Liver (tissue), 9 donors: Measurements from ENCODE around the gene MGAT5. TPM values are rescaled to one million over a fixed set of nuclear protein-coding genes. Genes with fewer than 3 reads are reported as not detected.

Source experiments
- DNase-seq: peaks from one replicate; pipeline ENCODE4 v3.0.0-alpha.2; 2017; ENCODE audit warnings: low spot score
- H3K27ac ChIP-seq, 2 donors: one replicate each; pipeline ENCODE4 v1.7.0; 2013; ENCODE audit warnings: inconsistent platforms in 2 of 2, low read length in 2 of 2, control low read depth in 1 of 2, low read depth in 1 of 2, mild to moderate bottlenecking in 1 of 2
- H3K27me3 ChIP-seq, 4 donors: one replicate each; pipeline versions ENCODE4 v1.6.1 to v1.7.0; 2013; ENCODE audit warnings: low read length in 3 of 4, inconsistent platforms in 1 of 4, mild to moderate bottlenecking in 1 of 4, moderate library complexity in 1 of 4; ENCODE audit not compliant: control insufficient read depth in 4 of 4, insufficient read depth in 4 of 4
- H3K36me3 ChIP-seq, 4 donors: one replicate each; pipeline versions ENCODE4 v1.6.1 to v1.7.0; 2013; ENCODE audit warnings: low read length in 3 of 4, mild to moderate bottlenecking in 3 of 4, low read depth in 1 of 4, moderate library complexity in 1 of 4; ENCODE audit not compliant: control insufficient read depth in 4 of 4, insufficient read depth in 3 of 4
- H3K4me1 ChIP-seq, 4 donors: one replicate each; pipeline versions ENCODE4 v1.6.1 to v1.7.0; 2013; ENCODE audit warnings: low read length in 3 of 4, mild to moderate bottlenecking in 3 of 4, moderate library complexity in 1 of 4; ENCODE audit not compliant: control insufficient read depth in 4 of 4, insufficient read depth in 4 of 4
- H3K4me3 ChIP-seq, 3 donors: one replicate each; pipeline versions ENCODE4 v1.6.1 to v1.7.0; 2013; ENCODE audit warnings: low read length in 3 of 3, control low read depth in 1 of 3, low read depth in 1 of 3, mild to moderate bottlenecking in 1 of 3
- H3K9ac ChIP-seq, 2 donors: one replicate each; pipeline ENCODE4 v1.7.0; 2013; ENCODE audit warnings: low read length in 2 of 2, mild to moderate bottlenecking in 2 of 2, moderate library complexity in 2 of 2, control low read depth in 1 of 2, low read depth in 1 of 2
- H3K9me3 ChIP-seq, 4 donors: one replicate each; pipeline versions ENCODE4 v1.6.1 to v1.7.0; 2013; ENCODE audit warnings: low read length in 3 of 4; ENCODE audit not compliant: control insufficient read depth in 4 of 4
- ATF3 ChIP-seq: IDR thresholded peaks from 2 replicates; pipeline ENCODE4 v1.6.1; 2016; ENCODE audit warnings: antibody characterized with exemption
- EGR1 ChIP-seq, 2 donors: IDR thresholded peaks; 2 replicates each; pipeline ENCODE4 v1.6.1; 2016 to 2018; ENCODE audit warnings: antibody characterized with exemption in 2 of 2, low read depth in 2 of 2
- FOXA1 ChIP-seq: IDR thresholded peaks from 2 replicates; pipeline ENCODE4 v1.6.1; 2016; ENCODE audit warnings: antibody characterized with exemption
- FOXA2 ChIP-seq: IDR thresholded peaks from 2 replicates; pipeline ENCODE4 v1.6.1; 2016; ENCODE audit warnings: antibody characterized with exemption
- GABPA ChIP-seq, 2 donors: IDR thresholded peaks in 1 of 2; conservative IDR thresholded peaks in 1 of 2; 2 replicates each; pipeline ENCODE4 v1.6.1; 2016; ENCODE audit warnings: antibody characterized with exemption in 2 of 2, mild to moderate bottlenecking in 1 of 2, moderate library complexity in 1 of 2
- HNF4A ChIP-seq, 2 donors: conservative IDR thresholded peaks; 2 replicates each; pipeline ENCODE4 v1.6.1; 2016; ENCODE audit warnings: antibody characterized with exemption in 2 of 2, mild to moderate bottlenecking in 2 of 2
- HNF4G ChIP-seq: IDR thresholded peaks from 2 replicates; pipeline ENCODE4 v1.6.1; 2016; ENCODE audit warnings: antibody characterized with exemption
- JUND ChIP-seq, 2 donors: IDR thresholded peaks; 2 replicates each; pipeline ENCODE4 v1.6.1; 2016; ENCODE audit warnings: antibody characterized with exemption in 2 of 2
- MAX ChIP-seq: IDR thresholded peaks from 2 replicates; pipeline ENCODE4 v1.6.1; 2016; ENCODE audit warnings: antibody characterized with exemption
- NR2F2 ChIP-seq: IDR thresholded peaks from 2 replicates; pipeline ENCODE4 v1.6.1; 2016; ENCODE audit warnings: antibody characterized with exemption
- RAD21 ChIP-seq, 2 donors: IDR thresholded peaks; 2 replicates each; pipeline ENCODE4 v1.6.1; 2016; ENCODE audit warnings: antibody characterized with exemption in 2 of 2, mild to moderate bottlenecking in 2 of 2
- REST ChIP-seq: IDR thresholded peaks from 2 replicates; pipeline ENCODE4 v1.6.1; 2016; ENCODE audit warnings: antibody characterized with exemption, mild to moderate bottlenecking
- RXRA ChIP-seq, 2 donors: IDR thresholded peaks; 2 replicates each; pipeline ENCODE4 v1.6.1; 2017 to 2018; ENCODE audit warnings: antibody characterized with exemption in 2 of 2, mild to moderate bottlenecking in 1 of 2
- SP1 ChIP-seq: IDR thresholded peaks from 2 replicates; pipeline ENCODE4 v1.6.1; 2018; ENCODE audit warnings: antibody characterized with exemption, mild to moderate bottlenecking
- TAF1 ChIP-seq: conservative IDR thresholded peaks from 2 replicates; pipeline ENCODE4 v1.6.1; 2016; ENCODE audit warnings: antibody characterized with exemption, mild to moderate bottlenecking
- YY1 ChIP-seq: IDR thresholded peaks from 2 replicates; pipeline ENCODE4 v1.6.1; 2016; ENCODE audit warnings: antibody characterized with exemption, mild to moderate bottlenecking
- WGBS: extraction: QIAGEN DNeasy Blood & Tissue Kit; methylation state at CpG from one replicate; pipeline ENCODE4 v1.1.7; 2013; 5-methylcytosine and 5-hydroxymethylcytosine counted together
- polyA plus RNA-seq, 2 donors: library from polyadenylated mRNA; stranded (reverse) in 1 of 2; unstranded in 1 of 2; fragments of 200-250 nt in 1 of 2; fragments of >200 nt in 1 of 2; fragmentation: Nextera tagmentation in 1 of 2; extraction: Ambion mirVana in 1 of 2; gene quantifications; one replicate each; pipeline versions ENCODE4 v1.2.1 to v1.2.3, GENCODE V29; 2013 to 2015
- total RNA-seq, 2 donors: library from RNA; depleted of rRNA; stranded (reverse); fragments of >200 nt; gene quantifications; one replicate each; pipeline ENCODE4 v1.2.3, GENCODE V29; 2014
- TF ChIP-seq, protein P1 (sequence below): fragments of 150-350 bp; IDR thresholded peaks from 2 replicates; pipeline ENCODE4 v1.5.1; 2017; ENCODE audit warnings: improper control_type of control experiment, low read depth, low read length; ENCODE audit not compliant: missing input control
- TF ChIP-seq, protein P2 (sequence below): IDR thresholded peaks from 2 replicates; pipeline ENCODE4 v1.6.1; 2016; ENCODE audit warnings: antibody characterized with exemption
- donor health status: healthy.
- donor health status: healthy.
- donor health status: healthy.
- donor health status: healthy.
- donor health status: healthy.

Gene MGAT5
- total and polyA plus RNA-seq, 4 donors: 1.8 to 12.7 (median 5.6) TPM

DNA sequence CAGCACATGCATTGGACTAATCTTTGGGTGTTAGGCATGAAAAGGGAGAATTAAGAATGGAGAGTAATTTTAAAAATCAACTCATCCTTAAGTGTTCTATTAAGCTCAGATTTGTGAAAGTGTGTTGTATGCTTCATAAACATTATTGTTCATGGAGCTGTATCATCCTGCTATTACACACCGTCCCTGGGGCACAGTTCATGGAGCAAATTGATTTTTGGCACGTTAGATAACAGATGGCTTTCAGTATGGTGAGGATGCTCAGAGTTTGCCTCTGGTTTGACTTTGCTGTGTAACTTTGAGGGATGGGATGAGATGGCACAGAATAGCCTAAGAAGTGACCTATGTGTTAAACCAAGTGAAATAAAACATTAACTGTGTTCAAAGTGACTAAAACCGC, 97.1 kb downstream of the MGAT5 start:
- WGBS: 46% methylated on average over 3 of the region's 3 CpGs
- no peak overlapping the region for H3K9ac ChIP-seq
- TF ChIP-seq YY1 (no peak), EGR1 (IDR thresholded peaks at IDR 0.05; ENCODE audit: low read depth in 2 of 2) (no peak), JUND (IDR thresholded peaks at IDR 0.05) (no peak), FOXA1 (no peak), REST (no peak), FOXA2 (no peak), SP1 (no peak), RAD21 (IDR thresholded peaks at IDR 0.05) (no peak), GABPA (IDR thresholded peaks at IDR 0.05 in 1 of 2, conservative IDR thresholded peaks at IDR 0.05 in 1 of 2) (no peak), ATF3 (no peak), HNF4A (conservative IDR thresholded peaks at IDR 0.05) (no peak), TAF1 (no peak)
- H3K4me1 ChIP-seq: no peaks in the 10 kb centered on the region
- H3K27me3 ChIP-seq: no peaks in the 10 kb centered on the region
- DNase-seq: no peak
- no peak overlapping the region for H3K27ac ChIP-seq
- no peak overlapping the region for H3K4me3 ChIP-seq
- peaks cover 0 to 5% (median 0%) of the 10 kb centered on the region in 4 donors for H3K36me3 ChIP-seq
- H3K9me3 ChIP-seq: no peaks in the 10 kb centered on the region

DNA sequence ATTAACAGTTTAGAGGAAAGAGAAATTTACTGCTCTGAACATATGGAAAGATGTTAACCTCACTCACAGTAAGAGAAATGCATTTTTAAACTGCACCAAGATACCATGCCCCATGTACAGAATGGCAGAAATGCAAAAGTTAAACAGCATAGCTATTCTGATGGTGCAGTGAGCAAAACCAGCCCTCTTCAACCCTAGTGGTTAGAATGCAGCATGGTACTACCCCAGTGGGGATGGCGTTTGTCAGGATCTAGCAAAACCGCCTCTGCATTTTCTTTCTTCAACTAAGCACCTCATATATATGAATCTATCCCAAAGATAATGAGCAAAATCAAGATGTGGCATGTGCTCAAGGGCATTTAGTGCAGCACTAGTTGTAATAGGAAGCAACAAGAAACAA, 98.0 kb downstream of the MGAT5 start:
- Histone ChIP-seq H3K36me3 (peaks cover 0 to 7% (median 0%) of the 10 kb centered on the region in 4 donors), H3K9ac (no peak overlapping the region), H3K4me1 (no peaks in the 10 kb centered on the region), H3K27me3 (no peaks in the 10 kb centered on the region), H3K4me3 (no peak overlapping the region), H3K9me3 (no peaks in the 10 kb centered on the region), H3K27ac (no peak overlapping the region)
- DNase-seq: no peak
- TF ChIP-seq HNF4G: no peak
- TF ChIP-seq, protein P1, sequence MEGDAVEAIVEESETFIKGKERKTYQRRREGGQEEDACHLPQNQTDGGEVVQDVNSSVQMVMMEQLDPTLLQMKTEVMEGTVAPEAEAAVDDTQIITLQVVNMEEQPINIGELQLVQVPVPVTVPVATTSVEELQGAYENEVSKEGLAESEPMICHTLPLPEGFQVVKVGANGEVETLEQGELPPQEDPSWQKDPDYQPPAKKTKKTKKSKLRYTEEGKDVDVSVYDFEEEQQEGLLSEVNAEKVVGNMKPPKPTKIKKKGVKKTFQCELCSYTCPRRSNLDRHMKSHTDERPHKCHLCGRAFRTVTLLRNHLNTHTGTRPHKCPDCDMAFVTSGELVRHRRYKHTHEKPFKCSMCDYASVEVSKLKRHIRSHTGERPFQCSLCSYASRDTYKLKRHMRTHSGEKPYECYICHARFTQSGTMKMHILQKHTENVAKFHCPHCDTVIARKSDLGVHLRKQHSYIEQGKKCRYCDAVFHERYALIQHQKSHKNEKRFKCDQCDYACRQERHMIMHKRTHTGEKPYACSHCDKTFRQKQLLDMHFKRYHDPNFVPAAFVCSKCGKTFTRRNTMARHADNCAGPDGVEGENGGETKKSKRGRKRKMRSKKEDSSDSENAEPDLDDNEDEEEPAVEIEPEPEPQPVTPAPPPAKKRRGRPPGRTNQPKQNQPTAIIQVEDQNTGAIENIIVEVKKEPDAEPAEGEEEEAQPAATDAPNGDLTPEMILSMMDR: no peak
- TF ChIP-seq GABPA (IDR thresholded peaks at IDR 0.05 in 1 of 2, conservative IDR thresholded peaks at IDR 0.05 in 1 of 2): no peak
- no peak for TF ChIP-seq NR2F2
- TF ChIP-seq, protein P2, sequence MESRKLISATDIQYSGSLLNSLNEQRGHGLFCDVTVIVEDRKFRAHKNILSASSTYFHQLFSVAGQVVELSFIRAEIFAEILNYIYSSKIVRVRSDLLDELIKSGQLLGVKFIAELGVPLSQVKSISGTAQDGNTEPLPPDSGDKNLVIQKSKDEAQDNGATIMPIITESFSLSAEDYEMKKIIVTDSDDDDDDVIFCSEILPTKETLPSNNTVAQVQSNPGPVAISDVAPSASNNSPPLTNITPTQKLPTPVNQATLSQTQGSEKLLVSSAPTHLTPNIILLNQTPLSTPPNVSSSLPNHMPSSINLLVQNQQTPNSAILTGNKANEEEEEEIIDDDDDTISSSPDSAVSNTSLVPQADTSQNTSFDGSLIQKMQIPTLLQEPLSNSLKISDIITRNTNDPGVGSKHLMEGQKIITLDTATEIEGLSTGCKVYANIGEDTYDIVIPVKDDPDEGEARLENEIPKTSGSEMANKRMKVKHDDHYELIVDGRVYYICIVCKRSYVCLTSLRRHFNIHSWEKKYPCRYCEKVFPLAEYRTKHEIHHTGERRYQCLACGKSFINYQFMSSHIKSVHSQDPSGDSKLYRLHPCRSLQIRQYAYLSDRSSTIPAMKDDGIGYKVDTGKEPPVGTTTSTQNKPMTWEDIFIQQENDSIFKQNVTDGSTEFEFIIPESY: no peak
- TF ChIP-seq JUND (IDR thresholded peaks at IDR 0.05): no peak
- no peak for TF ChIP-seq RAD21 (IDR thresholded peaks at IDR 0.05)
- TF ChIP-seq TAF1: no peak
- TF ChIP-seq MAX: no peak
- no peak for TF ChIP-seq EGR1 (IDR thresholded peaks at IDR 0.05; ENCODE audit: low read depth in 2 of 2)
- TF ChIP-seq SP1: no peak
- no peak for TF ChIP-seq FOXA2
- TF ChIP-seq HNF4A (conservative IDR thresholded peaks at IDR 0.05): no peak
- TF ChIP-seq FOXA1: no peak
- no peak for TF ChIP-seq RXRA (IDR thresholded peaks at IDR 0.05)
- TF ChIP-seq YY1: no peak
- no peak for TF ChIP-seq ATF3
- 100% methylated on average over 2 of the region's 2 CpGs for WGBS
